Brain microvascular endothelial cell (primary cell): ENCODE data around the gene ZFY.

ENCODE experiments used
- DNase-seq: peaks from one replicate; pipeline ENCODE4 v3.0.0-alpha.2; 2020
- H3K27ac ChIP-seq: fragments of 250-450 bp; sonication (Bioruptor Pico); 2 replicates; pipeline ENCODE4 v1.5.1; 2020; ENCODE audit warnings: mild to moderate bottlenecking, moderate library complexity
- H3K27me3 ChIP-seq: fragments of 250-450 bp; sonication (Bioruptor Pico); replicated peaks from 2 replicates; pipeline ENCODE4 v1.5.1; 2020; ENCODE audit warnings: mild to moderate bottlenecking
- H3K36me3 ChIP-seq: fragments of 250-450 bp; sonication (Bioruptor Pico); replicated peaks from 2 replicates; pipeline ENCODE4 v1.5.1; 2020; ENCODE audit warnings: mild to moderate bottlenecking
- H3K4me3 ChIP-seq: 2 replicates; pipeline ENCODE4 v1.5.1; 2011; ENCODE audit warnings: low read depth, mild to moderate bottlenecking, control low read depth, low read length, moderate library complexity
- in situ Hi-C: cut with HindIII; loops from 2 replicates; pipeline ENCODE4 v1.10.0; 2017; ENCODE audit warnings: low sequenced_read_pairs, low pct_ligation_motif_present
- TF ChIP-seq, protein P1 (sequence below): IDR thresholded peaks from 2 replicates; pipeline ENCODE4 v1.5.1; 2011; ENCODE audit warnings: low read depth, mild to moderate bottlenecking, moderate library complexity, low read length, control low read depth, inconsistent platforms; ENCODE audit errors: missing control alignments

Gene ZFY

DNA sequence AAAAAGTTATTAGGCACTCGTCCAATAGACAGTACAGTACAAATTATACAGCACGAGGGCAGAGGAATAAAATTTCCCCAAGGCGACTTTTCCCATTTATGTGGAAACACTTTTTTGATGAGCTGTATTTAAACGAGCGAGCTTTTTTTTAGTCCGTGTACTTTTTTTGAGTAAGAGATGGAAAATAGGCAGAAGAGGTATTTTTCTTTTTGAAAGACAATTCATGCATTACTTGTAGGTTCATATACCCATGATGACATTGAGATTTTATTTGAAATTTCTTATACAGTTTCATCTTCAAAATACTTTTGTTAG is 1.2 kb downstream of the ZFY start:
- TF ChIP-seq, protein P1, sequence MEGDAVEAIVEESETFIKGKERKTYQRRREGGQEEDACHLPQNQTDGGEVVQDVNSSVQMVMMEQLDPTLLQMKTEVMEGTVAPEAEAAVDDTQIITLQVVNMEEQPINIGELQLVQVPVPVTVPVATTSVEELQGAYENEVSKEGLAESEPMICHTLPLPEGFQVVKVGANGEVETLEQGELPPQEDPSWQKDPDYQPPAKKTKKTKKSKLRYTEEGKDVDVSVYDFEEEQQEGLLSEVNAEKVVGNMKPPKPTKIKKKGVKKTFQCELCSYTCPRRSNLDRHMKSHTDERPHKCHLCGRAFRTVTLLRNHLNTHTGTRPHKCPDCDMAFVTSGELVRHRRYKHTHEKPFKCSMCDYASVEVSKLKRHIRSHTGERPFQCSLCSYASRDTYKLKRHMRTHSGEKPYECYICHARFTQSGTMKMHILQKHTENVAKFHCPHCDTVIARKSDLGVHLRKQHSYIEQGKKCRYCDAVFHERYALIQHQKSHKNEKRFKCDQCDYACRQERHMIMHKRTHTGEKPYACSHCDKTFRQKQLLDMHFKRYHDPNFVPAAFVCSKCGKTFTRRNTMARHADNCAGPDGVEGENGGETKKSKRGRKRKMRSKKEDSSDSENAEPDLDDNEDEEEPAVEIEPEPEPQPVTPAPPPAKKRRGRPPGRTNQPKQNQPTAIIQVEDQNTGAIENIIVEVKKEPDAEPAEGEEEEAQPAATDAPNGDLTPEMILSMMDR = no peak
- H3K27me3 ChIP-seq = no peaks in the 10 kb centered on the region
- no peaks in the 10 kb centered on the region for H3K36me3 ChIP-seq
- H3K4me3 ChIP-seq = no peak overlapping the region
- no peak overlapping the region for H3K27ac ChIP-seq
- in situ Hi-C loops = no loop called here
- DNase-seq = no peak

DNA sequence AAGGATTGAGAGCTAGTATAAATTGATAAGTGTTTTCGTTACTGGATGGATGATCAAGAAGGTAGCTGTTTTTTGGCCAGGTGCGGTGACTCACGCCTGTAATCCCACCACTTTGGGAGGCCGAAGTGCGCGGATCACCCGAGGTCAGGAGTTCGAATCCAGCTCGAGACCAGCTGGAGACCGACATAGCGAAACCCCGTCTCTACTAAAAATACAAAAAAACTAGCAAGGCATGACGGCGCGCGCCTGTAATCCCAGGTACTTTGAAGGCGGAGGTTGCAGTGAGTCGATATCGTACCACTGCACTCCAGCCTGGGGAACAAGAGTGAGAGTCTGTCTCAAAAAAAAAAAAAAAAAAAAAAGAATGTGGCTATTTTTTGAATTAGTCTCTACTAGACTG is 2.0 kb downstream of the ZFY start:
- TF ChIP-seq, protein P1 = no peak
- no peak overlapping the region for H3K27ac ChIP-seq
- no peaks in the 10 kb centered on the region for H3K27me3 ChIP-seq
- DNase-seq = no peak
- H3K36me3 ChIP-seq = no peaks in the 10 kb centered on the region
- in situ Hi-C loops = no loop called here
- H3K4me3 ChIP-seq = no peak overlapping the region

DNA sequence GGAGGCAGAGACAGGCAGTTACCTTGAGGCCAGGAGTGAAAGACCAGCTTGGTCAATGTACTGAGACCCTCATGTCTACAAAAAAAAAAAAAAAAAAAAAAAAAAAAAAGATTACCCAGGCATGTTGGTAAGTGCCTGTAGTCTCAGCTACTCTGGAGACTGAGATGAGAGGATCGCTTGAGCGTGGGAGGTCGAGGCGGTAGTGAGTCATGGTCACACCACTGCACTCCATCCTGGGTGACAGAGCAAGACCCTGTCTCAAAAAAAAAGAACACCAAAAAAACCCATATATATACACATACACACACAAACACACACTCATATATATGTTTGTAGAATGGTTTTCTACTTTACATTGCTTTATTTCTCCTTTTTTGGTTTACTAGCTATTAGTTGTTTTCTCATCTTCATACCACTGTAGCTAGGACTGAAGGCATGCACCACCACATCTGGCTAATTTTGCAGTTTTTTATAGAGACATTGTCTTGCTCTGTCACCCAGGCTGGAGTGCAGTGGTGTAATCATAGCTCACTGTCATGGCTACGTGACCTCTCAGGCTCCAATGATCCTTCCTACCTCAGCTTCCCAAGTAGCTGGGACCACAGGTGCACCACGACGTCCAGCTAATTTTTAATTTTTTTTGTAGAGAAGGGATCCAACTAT is 14.5 kb downstream of the ZFY start:
- Histone ChIP-seq H3K4me3 (no peak overlapping the region), H3K27ac (no peak overlapping the region), H3K27me3 (no peaks in the 10 kb centered on the region), H3K36me3 (no peaks in the 10 kb centered on the region)
- DNase-seq = no peak
- in situ Hi-C loops = no loop called here
- TF ChIP-seq, protein P1 = no peak

DNA sequence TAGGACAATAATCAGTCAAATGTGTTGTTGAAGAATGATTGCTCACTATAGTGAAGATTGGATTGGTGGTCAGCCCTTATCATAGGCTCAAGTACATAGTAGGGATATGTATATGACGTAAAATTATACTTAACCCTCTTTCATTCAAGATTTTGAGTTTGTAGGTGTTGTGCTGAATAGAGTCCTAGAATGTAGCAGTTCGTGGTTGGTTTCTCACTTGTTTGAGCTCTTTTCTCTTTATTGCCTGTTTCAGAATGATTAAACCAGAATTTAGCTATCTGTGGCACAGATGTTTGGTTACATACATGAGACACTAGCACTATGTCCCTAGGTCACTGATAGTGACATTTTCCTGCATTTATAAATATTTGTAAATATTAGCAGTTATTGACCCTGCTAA is 15.5 kb downstream of the ZFY start:
- no peak for DNase-seq
- TF ChIP-seq, protein P1 = no peak
- in situ Hi-C loops = no loop called here

DNA sequence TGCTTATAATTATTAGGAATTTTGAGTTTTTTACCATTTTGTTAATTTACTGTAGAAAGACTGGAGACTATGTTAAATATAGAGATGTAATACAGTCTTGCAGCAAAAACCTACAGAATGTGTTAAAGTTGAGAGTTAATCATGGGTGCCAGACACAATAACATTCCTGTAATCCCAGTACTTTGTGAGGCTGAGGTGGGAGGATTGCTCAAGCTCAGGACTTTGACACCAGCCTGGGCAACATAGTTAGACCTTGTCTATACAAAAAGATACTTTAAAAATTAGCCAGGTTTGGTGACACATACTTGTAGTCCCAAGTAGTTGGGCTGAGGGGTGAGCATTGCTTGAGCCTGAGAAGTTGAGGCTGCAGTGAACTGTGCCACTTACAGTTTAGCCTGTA is 17.7 kb downstream of the ZFY start:
- TF ChIP-seq, protein P1 = no peak
- Histone ChIP-seq H3K36me3 (no peaks in the 10 kb centered on the region), H3K27ac (no peak overlapping the region), H3K27me3 (no peaks in the 10 kb centered on the region), H3K4me3 (no peak overlapping the region)
- in situ Hi-C loops = no loop called here
- DNase-seq = no peak

More for the DNA sequence above, 15.5 kb downstream of the ZFY start:
- no peaks in the 10 kb centered on the region for H3K27me3 ChIP-seq
- H3K4me3 ChIP-seq = no peak overlapping the region
- H3K36me3 ChIP-seq = no peaks in the 10 kb centered on the region
- H3K27ac ChIP-seq = no peak overlapping the region

DNA sequence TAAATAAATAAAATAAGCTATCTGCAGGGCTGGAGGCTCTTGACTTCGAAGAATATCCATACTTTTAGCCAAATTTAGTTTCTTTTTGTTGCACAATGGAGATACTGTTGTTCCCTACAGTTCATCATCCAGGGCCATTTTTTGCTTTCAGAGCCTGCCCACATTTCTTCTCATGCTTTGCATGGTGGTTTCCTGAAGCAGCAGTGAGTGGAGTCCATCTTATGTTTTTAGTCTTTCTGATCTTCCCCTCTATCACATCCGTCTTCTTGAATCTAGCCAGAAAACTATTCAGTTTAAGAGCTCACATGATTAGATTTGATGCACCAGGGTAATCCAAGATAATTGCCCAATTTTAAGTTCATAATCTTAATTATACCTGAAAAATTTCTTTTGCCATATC is 19.6 kb downstream of the ZFY start:
- DNase-seq = no peak
- in situ Hi-C loops = no loop called here
- Histone ChIP-seq H3K27me3 (no peaks in the 10 kb centered on the region), H3K27ac (no peak overlapping the region), H3K36me3 (no peaks in the 10 kb centered on the region), H3K4me3 (no peak overlapping the region)
- TF ChIP-seq, protein P1 = no peak
